Progenitor cell of endocrine pancreas (in vitro differentiated cells): ENCODE data around the gene BRK1. TPM values are rescaled to one million over a fixed set of nuclear protein-coding genes. Genes with fewer than 3 reads are reported as not detected.
"Not testable (repeated sequence)": the region's sequence is repeated elsewhere in the genome, so short reads cannot be mapped to it uniquely, and the experiment has no call there.

ENCODE experiments used
- DNase-seq: peaks from one replicate; pipeline ENCODE4 v3.0.0; 2021; ENCODE audit warnings: low spot score; ENCODE audit not compliant: unreplicated experiment
- H3K27ac Mint-ChIP-seq: 2 replicates; pipeline ENCODE4 v1.8.0; 2021; ENCODE audit warnings: mild to moderate bottlenecking, moderate library complexity, mixed read lengths
- H3K27me3 Mint-ChIP-seq: 2 replicates; pipeline ENCODE4 v1.8.0; 2021; ENCODE audit warnings: mixed read lengths
- H3K36me3 Mint-ChIP-seq: 2 replicates; pipeline ENCODE4 v1.8.0; 2022; ENCODE audit warnings: mixed read lengths; ENCODE audit not compliant: insufficient read depth
- H3K4me1 Mint-ChIP-seq: 2 replicates; pipeline ENCODE4 v1.8.0; 2021; ENCODE audit warnings: low read depth, mixed read lengths
- H3K4me3 Mint-ChIP-seq: 2 replicates; pipeline ENCODE4 v1.8.0; 2021; ENCODE audit warnings: low read depth, mild to moderate bottlenecking, moderate library complexity, mixed read lengths
- H3K9me3 Mint-ChIP-seq: 2 replicates; pipeline ENCODE4 v1.8.0; 2021; ENCODE audit warnings: low read depth, mixed read lengths
- total RNA-seq: library from RNA; stranded (reverse); gene quantifications from 2 replicates; pipeline ENCODE4 v1.2.1, GENCODE V29; 2021
- TF ChIP-seq, protein P1 (sequence below): fragments of 200-600 bp; sonication (generic); IDR thresholded peaks from one replicate; pipeline ENCODE4 v1.5.0; 2021; ENCODE audit warnings: antibody characterized with exemption, mild to moderate bottlenecking; ENCODE audit not compliant: unreplicated experiment

Gene BRK1
- total RNA-seq, 1 donor from 2014 or later = 123 TPM

DNA sequence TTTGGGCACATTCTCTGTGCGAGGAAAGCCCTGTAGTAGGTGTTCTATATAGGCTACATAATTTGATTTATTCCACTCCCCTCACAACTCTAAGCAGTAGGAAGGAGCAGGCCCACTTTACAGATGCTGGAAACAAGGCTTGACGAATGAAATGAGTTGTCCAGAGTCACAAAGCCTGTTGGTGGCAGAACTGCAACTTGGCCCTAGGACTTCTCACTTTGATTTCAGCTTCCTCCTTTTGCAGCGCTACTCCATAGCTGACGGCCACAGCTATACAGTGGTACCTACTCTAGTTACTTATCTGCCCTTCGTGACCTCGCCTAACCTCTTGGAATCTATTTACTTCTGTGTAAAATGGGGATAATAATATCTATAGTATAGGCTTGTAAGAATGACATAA is 46.7 kb downstream of the BRK1 start:
- Mint-ChIP-seq H3K9me3 (no peaks in the 10 kb centered on the region), H3K27me3 (peaks cover 6% of the 10 kb centered on the region), H3K36me3 (no peaks in the 10 kb centered on the region), H3K4me3 (no peak overlapping the region), H3K27ac (no peak overlapping the region), H3K4me1 (no peaks in the 10 kb centered on the region)
- TF ChIP-seq, protein P1, sequence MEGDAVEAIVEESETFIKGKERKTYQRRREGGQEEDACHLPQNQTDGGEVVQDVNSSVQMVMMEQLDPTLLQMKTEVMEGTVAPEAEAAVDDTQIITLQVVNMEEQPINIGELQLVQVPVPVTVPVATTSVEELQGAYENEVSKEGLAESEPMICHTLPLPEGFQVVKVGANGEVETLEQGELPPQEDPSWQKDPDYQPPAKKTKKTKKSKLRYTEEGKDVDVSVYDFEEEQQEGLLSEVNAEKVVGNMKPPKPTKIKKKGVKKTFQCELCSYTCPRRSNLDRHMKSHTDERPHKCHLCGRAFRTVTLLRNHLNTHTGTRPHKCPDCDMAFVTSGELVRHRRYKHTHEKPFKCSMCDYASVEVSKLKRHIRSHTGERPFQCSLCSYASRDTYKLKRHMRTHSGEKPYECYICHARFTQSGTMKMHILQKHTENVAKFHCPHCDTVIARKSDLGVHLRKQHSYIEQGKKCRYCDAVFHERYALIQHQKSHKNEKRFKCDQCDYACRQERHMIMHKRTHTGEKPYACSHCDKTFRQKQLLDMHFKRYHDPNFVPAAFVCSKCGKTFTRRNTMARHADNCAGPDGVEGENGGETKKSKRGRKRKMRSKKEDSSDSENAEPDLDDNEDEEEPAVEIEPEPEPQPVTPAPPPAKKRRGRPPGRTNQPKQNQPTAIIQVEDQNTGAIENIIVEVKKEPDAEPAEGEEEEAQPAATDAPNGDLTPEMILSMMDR = no peak
- no peak for DNase-seq

DNA sequence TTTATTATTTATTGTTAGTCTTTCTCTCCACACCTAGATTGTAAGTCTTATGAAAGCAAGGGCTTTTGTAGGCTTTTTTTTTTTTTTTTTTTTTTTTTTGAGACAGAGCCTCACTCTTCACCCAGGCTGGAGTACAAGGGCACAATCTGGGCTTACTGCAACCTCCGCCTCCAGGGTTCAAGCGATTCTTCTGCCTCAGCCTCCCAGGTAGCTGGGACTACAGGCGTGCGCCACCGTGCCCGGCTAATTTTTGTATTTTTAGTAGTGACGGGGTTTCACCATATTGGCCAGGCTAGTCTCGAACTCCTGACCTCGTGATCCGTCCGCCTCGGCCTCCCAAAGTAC is 48.7 kb downstream of the BRK1 start:
- peak overlapping the region; percentile 56 for H3K4me3 Mint-ChIP-seq
- not testable (repeated sequence) for H3K9me3 Mint-ChIP-seq, H3K4me1 Mint-ChIP-seq, H3K27ac Mint-ChIP-seq, H3K36me3 Mint-ChIP-seq, H3K27me3 Mint-ChIP-seq, DNase-seq

DNA sequence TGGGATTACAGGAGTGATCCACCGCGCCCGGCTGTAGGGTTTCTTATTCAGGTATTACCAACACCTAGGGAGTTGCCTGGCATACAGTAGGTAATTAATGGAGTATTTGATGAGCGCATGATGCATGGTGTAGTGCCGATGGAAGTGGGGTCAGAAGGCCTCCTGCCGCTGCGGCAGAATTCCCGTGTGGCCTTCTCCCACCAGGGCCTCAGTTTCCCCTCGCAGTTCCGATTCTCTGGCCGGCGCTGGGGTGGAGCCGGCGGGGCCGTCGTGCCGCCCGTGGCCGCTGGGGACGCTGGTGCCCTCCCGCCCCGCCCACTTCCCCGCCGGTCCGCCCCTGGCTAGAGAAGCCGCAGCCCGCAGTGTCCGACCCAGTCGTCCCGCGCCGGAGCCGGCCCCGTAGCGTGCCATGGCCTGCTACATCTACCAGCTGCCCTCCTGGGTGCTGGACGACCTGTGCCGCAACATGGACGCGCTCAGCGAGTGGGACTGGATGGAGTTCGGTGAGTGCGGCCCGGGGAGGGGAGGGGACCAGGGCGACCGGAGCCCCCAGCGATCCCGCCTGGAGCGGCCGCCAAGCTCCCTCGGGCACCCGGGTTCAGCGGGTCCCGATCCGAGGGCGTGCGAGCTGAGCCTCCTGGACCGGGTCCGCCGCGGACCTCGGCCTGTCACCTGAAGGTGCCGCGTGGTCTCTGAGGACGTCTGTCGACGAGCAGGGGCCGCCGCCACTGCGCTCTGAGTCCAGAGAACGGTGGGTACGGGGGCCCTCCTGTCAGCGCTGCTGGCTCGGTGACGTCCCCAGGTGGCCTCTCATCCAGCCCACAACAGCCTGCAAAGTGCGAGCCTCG is 49.3 kb downstream of the BRK1 start, which contains the start of gene IRAK2:
TSS of gene IRAK2 (plus strand) at position 374 of the 848 bp plus-strand sequence. CDS start at position 410, 36 bp downstream.
- Mint-ChIP-seq H3K4me3 (peak within 1 kb of the TSS; percentile 72), H3K9me3 (no peaks in the 10 kb centered on the region), H3K36me3 (no peaks in the 10 kb centered on the region), H3K27ac (no peak within 1 kb of the TSS), H3K27me3 (peaks cover 7% of the 10 kb centered on the region), H3K4me1 (no peaks in the 10 kb centered on the region)
- TF ChIP-seq, protein P1 = peak; percentile 88
- peak; percentile 65 for DNase-seq

DNA sequence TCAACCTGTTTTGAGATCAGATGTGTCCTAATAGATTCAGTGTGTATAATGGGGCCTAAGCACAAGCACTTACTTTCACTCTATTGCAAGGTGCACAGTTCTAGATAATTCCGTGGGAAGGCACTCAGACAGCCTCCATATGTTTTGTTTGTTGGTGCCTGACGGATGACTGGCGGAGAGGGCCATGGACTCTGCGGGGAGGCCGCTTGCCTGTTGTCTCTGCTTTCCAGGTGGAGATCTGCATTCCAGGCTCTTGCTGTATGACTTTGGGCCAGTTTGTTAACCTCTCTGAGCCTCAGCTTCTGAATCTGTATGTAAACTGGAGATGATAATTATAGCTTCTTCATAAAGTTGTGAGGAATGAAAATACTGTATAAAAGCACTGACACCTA is 50.7 kb downstream of the BRK1 start:
- Mint-ChIP-seq H3K27ac (no peak overlapping the region), H3K27me3 (peaks cover 7% of the 10 kb centered on the region), H3K36me3 (no peaks in the 10 kb centered on the region), H3K4me3 (peak overlapping the region; percentile 31), H3K4me1 (no peaks in the 10 kb centered on the region), H3K9me3 (no peaks in the 10 kb centered on the region)
- DNase-seq = no peak
- TF ChIP-seq, protein P1 = no peak

DNA sequence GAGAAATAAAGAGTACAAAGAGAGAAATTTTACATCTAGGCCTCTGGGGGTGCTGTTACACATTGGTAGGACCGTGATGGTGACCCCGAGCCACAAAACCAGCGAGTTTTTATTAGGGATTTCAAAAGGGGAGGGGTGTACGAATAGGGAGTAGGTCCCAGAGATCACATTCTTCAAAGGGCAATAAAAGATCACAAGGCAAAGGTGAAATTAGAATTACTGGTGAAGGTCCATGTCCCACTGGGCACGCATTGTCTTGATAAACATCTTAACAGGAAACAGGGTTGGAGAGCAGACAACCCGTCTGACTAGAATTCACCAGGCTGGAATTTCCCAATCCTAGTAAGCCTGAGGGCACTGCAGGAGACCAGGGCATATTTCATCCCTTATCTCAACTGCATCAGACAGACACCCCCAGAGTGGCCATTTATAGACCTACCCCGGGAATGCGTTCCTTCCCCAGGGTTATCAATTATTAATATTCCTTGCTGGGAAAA is 53.6 kb downstream of the BRK1 start:
- Mint-ChIP-seq H3K27me3 (peaks cover 7% of the 10 kb centered on the region), H3K4me1 (no peaks in the 10 kb centered on the region), H3K36me3 (no peaks in the 10 kb centered on the region), H3K4me3 (no peak overlapping the region), H3K9me3 (no peaks in the 10 kb centered on the region), H3K27ac (no peak overlapping the region)
- no peak for DNase-seq
- TF ChIP-seq, protein P1 = no peak

DNA sequence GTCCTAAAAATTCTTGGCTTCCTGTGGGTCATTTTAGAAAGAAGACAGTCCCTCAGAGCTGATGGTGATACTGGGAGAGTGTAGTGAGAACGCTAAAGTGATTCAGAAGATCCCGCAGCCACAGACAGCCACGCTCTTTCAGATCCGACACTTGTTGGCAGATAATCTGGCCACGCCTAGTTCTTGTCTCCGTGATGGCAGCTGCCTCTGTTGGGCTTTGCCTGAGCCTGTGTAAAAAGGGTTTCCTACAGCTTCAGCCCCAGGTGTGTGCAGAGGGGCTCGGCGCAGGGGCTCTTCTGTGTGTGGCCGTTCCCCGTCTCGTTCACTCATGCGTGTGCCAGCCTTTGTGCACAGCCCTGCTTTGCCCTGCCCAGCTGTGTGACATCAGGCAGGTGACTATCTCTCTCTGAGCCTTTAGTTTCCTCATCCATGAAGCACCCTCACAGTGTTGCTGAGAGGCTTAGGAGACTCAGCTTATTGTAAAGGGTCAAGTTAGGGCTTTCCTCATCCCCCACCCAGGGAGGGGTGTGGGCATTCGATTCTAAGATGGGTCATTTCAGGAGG is 55.5 kb downstream of the BRK1 start:
- no peaks in the 10 kb centered on the region for H3K4me1 Mint-ChIP-seq
- H3K36me3 Mint-ChIP-seq = no peaks in the 10 kb centered on the region
- no peak for DNase-seq
- H3K4me3 Mint-ChIP-seq = no peak overlapping the region
- H3K27ac Mint-ChIP-seq = no peak overlapping the region
- peaks cover 6% of the 10 kb centered on the region for H3K27me3 Mint-ChIP-seq
- TF ChIP-seq, protein P1 = no peak
- no peaks in the 10 kb centered on the region for H3K9me3 Mint-ChIP-seq
